HG03066 (cell line): ENCODE measurements around the gene WASHC4.

Experiments
- ATAC-seq: cut with Tn5 transposase; IDR thresholded peaks from one replicate; pipeline ENCODE4 v1.9.1; 2021; ENCODE audit warnings: low read depth; ENCODE audit not compliant: unreplicated experiment

The WASHC4 gene

DNA sequence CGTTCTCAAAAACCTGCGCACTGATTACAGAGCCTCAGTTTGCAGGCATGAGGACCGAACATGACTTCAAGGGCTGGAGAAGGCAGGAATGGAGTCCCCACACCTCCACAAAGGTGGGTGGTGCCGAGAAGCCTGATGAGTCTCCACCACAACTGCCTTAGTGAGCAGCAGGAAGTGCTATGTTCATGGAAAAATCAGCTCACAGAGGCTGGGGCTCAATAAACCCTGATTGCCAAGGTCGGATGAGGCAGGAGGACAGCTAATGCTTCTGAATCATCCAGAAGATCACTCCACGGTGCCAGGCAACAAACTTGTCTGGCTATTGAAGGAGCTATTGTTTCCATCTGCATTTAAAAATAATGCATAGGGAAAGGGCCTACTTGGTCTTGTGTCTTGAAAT lies 97.4 kb downstream of the WASHC4 start:
- ATAC-seq = no peak

DNA sequence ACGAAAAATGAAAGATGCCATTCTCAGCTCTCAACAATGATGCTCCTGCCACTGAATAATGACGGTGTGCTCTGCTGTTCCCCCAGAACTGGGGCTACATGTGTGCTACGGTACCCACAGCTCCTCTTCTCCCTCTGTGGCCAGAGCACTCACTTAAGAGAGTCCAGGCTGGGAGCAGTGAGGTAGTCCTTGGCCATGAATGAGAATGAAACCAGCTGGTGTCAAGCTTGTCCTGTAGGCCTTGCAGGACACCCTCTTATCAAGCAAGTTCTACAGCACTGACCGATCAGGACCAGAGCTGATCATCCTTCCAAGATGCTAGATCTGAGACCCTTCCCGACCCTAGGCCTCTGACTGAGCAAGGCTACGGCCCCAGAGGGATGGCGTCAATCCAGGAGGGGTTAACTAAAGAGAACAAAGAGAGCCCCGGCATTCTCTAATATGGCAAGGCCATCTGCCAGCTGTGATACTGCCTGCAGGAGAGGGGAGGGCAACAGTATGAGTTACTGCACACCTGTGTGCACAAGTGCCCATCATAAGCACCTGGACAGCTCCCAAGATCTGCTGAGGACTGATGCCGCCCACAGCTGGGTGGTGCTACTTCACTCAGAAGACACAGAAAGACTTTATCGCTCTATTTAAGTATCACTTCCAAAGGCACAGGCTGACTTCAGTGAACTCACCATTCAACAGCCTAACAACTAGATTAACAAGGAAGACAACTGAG lies 98.0 kb downstream of the WASHC4 start:
- no peak for ATAC-seq

DNA sequence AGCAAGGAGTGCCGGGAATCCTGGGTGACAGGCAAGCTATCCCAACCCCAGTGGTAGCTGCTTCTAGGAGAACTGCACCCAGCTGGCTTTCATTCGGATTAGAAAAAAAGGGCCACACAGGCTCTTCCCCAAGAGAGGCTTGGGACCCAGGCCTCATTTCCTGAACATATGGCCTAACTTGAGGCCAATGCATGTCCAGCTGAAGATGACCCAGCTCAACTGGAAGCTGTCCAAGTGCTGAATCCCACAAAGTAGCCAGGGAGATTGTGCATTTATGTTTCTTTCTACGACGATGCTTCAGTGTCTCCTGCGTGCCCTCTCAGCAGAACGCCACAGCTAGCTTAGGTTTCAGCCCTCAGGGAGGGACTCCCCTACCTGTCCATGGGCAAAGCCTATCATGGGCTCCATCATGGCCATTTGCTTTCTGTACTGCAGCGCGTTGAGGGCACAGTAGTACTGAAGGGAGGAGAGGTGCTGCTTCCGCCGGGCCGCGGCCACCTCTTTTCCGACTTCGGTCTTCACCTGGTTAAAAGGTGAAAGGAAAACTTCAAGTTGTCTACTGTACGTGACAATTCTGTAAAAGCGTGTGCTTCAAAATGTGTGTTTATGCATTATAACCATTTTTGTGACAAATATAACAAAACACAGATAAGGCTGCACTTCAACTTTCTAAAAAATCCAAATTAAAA lies 99.3 kb downstream of the WASHC4 start:
- ATAC-seq = no peak

DNA sequence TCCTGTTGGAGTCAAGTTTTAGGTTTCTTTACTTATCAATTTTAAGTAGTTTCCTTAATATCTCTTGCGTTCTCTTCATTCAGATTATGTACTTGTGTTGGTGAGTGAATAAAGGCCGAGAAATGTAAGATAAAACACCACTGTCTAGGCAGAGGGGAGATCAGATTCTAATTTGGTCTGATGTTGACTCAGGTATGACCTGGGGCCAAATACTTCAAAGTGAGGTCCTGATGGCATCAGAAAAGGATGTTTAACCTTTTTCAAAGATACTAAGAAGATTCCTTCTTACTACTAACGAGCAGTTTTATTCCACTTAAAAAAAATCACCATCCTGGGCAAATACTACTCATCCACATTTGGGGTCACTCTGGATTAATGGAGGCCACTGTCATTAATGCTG lies 101.6 kb downstream of the WASHC4 start:
- ATAC-seq = no peak

DNA sequence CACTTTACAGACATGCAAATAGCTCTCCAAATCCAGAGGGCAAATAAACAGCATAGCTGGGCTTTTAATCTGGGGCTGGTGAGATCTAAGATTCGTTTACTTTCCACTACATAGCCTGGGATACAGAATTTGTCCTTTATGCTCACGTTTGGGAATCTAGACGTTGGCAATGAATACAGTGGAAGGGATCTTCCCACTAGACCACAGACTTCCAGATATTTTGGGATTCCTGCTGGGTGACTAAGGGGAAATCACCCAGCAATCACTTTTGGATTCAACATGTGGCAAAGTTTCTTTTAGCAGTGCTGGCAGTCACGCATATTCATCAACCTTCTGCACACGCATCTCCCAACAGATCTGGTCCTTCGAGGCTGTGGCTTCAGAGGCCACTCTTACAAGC lies 104.9 kb downstream of the WASHC4 start:
- no peak for ATAC-seq

DNA sequence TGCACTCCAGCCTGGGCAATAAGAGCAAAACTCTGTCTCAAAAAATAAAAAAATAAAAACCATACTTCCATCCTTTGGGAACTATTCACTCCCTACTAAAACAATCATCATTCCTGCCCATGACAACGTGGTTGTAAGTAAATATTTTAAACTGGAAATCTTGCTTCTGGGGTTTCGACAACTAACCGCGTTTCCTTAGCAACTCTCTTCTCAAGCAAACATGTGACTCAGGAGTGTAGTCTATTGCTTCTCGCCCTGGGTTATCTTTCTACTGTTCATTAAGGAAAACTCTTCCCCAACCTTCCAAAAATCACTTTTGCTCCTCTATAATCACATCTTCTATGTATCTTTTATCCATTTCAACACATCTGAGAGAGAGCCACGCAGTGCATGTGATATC lies 106.6 kb downstream of the WASHC4 start:
- ATAC-seq = no peak

DNA sequence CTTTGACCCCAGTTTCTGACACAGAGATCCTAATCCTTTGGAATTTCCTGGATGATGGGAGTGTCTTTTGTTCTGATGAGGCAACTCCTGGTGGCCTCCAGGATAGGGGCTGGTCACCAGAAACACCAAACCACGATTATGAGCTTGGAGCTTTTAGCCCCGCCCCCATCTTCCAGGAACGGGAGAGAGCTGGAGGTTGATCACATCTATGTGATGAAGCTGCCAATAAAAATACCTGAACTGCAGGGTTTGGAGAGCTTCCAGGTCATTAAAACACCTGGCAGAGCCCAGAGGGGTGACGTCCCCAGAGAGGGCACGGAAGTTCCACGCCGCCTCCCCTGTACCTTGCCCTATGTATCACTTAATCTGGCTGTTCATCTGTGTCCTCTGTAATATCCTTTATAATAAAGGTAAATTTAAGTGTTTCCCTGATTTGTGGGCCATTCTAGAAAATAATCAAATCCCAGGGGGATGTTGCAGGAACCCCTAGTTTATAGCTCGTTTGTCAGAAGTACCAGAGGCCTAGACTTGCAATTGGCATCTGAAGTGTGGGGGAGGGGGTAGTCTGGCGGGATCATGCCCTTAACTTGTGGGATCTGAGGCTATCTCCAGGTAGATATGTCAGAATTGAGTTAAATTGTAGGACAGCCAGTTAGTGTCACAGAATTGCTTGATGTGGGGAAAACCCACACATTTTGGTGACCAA lies 107.3 kb downstream of the WASHC4 start:
- no peak for ATAC-seq

DNA sequence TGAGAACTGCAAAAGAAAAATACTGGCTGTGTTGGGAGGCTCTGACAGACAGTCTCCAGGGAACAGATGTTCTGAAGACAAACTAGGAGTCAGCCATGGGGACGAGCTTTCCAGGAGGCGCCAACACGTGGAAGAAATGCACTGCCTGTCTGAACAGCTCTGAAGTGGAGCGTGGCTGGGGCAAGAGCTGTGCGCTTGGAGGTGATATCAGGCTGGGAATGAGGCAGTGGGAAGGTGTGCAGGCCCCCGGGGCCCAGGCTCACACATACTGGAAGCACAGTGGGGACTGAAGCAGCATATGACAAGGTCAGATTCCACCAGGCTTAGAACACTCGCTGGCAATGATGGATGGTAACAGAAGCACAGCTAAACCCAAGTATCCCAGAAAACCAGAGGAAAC lies 110.9 kb downstream of the WASHC4 start:
- ATAC-seq = no peak
